ENCODE data around the gene GRIN2C.

DNA sequence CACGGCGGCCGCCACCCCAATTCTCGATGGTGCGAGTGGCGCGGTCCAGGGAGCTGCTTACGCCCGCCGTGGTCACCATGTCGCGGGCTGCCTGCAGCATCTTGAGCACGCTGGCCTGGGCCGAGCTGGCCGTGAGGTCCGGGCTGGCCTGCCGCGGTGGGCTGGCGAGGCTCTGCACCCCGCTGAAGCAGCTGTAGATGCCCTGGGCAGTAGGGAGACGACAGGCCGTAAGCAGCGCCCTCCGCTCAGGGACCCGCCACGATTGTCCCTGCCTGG lies 16.4 kb downstream of the GRIN2C start:
- TF ChIP-seq, protein P1, sequence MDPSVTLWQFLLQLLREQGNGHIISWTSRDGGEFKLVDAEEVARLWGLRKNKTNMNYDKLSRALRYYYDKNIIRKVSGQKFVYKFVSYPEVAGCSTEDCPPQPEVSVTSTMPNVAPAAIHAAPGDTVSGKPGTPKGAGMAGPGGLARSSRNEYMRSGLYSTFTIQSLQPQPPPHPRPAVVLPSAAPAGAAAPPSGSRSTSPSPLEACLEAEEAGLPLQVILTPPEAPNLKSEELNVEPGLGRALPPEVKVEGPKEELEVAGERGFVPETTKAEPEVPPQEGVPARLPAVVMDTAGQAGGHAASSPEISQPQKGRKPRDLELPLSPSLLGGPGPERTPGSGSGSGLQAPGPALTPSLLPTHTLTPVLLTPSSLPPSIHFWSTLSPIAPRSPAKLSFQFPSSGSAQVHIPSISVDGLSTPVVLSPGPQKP (IDR thresholded peaks at IDR 0.05; ENCODE audit: borderline replicate concordance, low read depth, low read length) = no peak
- no peak for TF ChIP-seq SMC3 (IDR thresholded peaks at IDR 0.05; ENCODE audit: low read depth, low read length)
- TF ChIP-seq CEBPB (IDR thresholded peaks at IDR 0.05; ENCODE audit: low read depth, low read length) = no peak
- no peak for TF ChIP-seq MAFK (IDR thresholded peaks at IDR 0.05; ENCODE audit: low read depth, low read length)
- TF ChIP-seq, protein P2, sequence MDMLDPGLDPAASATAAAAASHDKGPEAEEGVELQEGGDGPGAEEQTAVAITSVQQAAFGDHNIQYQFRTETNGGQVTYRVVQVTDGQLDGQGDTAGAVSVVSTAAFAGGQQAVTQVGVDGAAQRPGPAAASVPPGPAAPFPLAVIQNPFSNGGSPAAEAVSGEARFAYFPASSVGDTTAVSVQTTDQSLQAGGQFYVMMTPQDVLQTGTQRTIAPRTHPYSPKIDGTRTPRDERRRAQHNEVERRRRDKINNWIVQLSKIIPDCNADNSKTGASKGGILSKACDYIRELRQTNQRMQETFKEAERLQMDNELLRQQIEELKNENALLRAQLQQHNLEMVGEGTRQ (IDR thresholded peaks at IDR 0.05; ENCODE audit: low read depth, low read length) = no peak
- TF ChIP-seq RAD21 (IDR thresholded peaks at IDR 0.05; ENCODE audit: low read length) = no peak
- TF ChIP-seq, protein P3, sequence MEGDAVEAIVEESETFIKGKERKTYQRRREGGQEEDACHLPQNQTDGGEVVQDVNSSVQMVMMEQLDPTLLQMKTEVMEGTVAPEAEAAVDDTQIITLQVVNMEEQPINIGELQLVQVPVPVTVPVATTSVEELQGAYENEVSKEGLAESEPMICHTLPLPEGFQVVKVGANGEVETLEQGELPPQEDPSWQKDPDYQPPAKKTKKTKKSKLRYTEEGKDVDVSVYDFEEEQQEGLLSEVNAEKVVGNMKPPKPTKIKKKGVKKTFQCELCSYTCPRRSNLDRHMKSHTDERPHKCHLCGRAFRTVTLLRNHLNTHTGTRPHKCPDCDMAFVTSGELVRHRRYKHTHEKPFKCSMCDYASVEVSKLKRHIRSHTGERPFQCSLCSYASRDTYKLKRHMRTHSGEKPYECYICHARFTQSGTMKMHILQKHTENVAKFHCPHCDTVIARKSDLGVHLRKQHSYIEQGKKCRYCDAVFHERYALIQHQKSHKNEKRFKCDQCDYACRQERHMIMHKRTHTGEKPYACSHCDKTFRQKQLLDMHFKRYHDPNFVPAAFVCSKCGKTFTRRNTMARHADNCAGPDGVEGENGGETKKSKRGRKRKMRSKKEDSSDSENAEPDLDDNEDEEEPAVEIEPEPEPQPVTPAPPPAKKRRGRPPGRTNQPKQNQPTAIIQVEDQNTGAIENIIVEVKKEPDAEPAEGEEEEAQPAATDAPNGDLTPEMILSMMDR (conservative IDR thresholded peaks at IDR 0.05; ENCODE audit: low read depth, low read length) = no peak
- no peak for TF ChIP-seq POLR2A (IDR thresholded peaks at IDR 0.05; ENCODE audit: low read depth, low read length)
- TF ChIP-seq NFE2L2 (IDR thresholded peaks at IDR 0.05; ENCODE audit: low read depth, low read length) = no peak
- TF ChIP-seq MXI1 (IDR thresholded peaks at IDR 0.05; ENCODE audit: borderline replicate concordance, low read depth, low read length) = no peak
- no peak for TF ChIP-seq RCOR1 (IDR thresholded peaks at IDR 0.05; ENCODE audit: insufficient replicate concordance, low read length)
- TF ChIP-seq RFX5 (IDR thresholded peaks at IDR 0.05; ENCODE audit: low read depth, low read length) = no peak
- TF ChIP-seq BHLHE40 (IDR thresholded peaks at IDR 0.05; ENCODE audit: low read depth, low read length) = no peak

Measured in IMR-90 (cell line).